ENCODE data around the gene SPRR2A.
"Not testable (repeated sequence)": the region's sequence is repeated elsewhere in the genome, so short reads cannot be mapped to it uniquely, and the experiment has no call there.

Gene SPRR2A

GRCh38 chr1:153057375-153057774 lies at the start of gene SPRR2A:
TSS of gene SPRR2A (minus strand) at chr1:153057512. CDS start at chr1:153056735, 777 bp downstream.
- DNase-seq = no peak

DNA sequence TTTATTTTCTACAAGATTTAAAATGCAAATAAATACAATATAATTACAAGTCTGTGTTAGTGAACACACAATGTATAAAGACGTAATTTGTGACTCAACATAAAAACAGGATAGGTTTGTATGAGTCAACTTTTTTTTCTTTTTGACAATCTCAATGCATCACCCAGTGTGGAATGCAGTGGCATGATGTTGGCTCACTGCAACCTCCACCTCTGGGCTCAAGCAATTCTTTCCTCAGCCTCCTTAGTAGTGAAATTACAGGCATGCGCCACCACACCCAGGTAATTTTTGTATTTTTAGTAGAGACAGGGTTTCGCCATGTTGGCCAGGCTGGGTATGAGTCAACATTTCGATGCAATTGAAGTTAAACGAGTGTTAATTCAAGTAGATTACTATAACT lies 42.9 kb upstream of the SPRR2A start:
- no peak for DNase-seq

- DNase-seq = no peak
Observed at GRCh38 chr1:153099461-153100045, 42.2 kb upstream of the SPRR2A start.

GRCh38 chr1:153095764-153096163 lies 38.5 kb upstream of the SPRR2A start:
- no peak for DNase-seq

GRCh38 chr1:153094426-153094825 lies 37.1 kb upstream of the SPRR2A start, which contains the start of gene SPRR2E:
TSS of gene SPRR2E (minus strand) at chr1:153094526. CDS start at chr1:153093751, 775 bp downstream.
- DNase-seq = no peak

DNA sequence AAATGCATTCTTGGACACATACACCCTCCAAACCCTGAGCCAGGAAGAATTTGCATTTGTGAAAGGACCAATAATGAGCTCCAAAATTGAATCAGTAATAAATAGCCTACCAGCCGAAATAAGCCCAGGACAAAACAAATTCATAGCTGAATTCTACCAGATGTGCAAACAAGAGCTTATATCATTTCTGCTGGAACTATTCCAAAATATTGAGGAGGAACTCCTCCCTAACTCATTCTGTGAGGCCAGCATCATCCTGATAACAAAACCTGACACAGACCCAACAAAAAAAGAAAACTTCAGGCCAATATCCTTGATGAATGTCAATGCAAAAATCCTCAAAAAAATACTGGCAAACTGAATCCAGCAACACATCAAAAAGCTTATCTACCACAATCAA lies 30.3 kb upstream of the SPRR2A start:
- no peak for DNase-seq

DNA sequence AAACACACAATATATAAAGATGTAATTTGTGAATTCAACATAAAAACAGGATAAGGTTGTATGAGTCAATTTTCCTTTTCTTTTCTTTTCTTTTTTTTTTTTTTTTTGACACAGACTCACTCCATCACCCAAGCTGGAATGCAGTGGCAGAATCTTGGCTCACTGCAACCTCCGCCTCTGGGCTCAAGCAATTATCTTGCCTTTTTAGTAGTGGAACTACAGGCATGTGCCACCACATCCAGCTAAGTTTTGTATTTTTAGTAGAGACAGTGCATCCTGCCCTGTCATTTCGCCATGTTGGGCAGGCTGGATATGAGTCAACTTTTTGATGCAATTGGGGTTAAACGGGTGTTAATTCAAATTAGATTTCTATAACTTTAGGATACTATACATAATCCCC lies 24.4 kb upstream of the SPRR2A start:
- DNase-seq = no peak

DNA sequence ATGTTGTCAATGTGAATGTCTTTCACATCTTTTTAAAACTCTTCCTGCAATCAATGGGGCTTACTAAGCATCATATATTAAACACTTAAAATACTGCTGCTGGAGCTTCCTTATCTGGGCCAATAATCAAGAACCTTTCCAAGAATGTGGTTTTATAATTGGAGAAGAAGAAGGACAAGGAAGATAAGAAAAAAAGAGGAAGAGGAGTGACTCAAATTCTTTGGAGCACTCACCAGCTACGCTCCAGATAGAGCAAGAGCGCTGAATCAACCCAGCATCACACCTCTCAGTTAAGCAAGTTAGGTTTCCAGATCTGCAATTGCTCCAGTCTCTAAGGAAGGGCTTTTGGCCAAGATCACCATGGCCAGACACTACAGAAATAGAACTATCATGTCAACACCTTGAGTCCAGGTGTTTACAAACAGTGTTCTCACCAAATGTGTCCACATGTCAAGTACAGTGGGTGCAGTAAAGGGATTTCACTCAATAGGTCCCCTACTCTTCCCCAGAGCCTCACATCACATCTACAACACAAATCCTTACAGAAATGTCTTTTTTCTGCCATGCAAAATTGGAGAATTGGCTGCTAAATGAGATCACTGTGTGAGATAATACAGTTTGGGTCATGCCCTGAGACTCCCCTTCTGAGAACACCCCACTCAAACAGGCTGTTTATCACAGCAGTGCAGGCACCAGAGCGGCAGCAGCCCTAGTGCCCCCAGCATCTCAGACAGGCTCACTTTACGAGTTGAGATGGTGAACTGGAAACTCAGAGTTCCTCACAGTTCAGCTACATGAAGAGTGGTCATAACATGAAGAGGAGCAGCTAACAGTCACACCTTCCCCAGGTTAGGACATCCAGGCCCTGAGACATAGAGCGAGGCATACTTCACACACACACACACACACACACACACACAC lies 15.8 kb upstream of the SPRR2A start:
- DNase-seq = no peak

DNA sequence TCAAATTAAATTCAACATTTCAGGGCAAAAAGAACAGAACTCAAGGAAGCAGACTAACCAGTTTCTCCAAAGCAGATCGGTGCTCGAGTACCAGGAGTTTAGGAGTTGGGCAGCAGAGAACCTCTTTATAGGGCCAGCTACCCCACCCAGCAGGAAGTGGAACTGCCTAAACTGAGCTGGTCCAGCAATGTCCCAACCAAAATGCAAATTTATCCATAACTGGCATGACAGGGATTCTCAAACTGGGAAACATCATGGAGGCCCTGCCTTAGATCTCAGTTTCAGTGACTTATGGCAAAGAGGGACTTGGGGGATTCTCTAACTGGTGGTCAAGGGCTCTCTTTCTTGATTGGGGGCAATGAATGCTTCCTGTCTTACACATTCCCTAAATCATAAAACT lies 14.2 kb upstream of the SPRR2A start, which contains the start of gene SPRR2B:
Gene SPRR2B, minus strand, starts transcription at position 101 of the 400 bp plus-strand sequence. CDS start 772 bp downstream, outside the sequence.
- no peak for DNase-seq

- DNase-seq = no peak
Observed at GRCh38 chr1:153070243-153070642, 12.9 kb upstream of the SPRR2A start.

DNA sequence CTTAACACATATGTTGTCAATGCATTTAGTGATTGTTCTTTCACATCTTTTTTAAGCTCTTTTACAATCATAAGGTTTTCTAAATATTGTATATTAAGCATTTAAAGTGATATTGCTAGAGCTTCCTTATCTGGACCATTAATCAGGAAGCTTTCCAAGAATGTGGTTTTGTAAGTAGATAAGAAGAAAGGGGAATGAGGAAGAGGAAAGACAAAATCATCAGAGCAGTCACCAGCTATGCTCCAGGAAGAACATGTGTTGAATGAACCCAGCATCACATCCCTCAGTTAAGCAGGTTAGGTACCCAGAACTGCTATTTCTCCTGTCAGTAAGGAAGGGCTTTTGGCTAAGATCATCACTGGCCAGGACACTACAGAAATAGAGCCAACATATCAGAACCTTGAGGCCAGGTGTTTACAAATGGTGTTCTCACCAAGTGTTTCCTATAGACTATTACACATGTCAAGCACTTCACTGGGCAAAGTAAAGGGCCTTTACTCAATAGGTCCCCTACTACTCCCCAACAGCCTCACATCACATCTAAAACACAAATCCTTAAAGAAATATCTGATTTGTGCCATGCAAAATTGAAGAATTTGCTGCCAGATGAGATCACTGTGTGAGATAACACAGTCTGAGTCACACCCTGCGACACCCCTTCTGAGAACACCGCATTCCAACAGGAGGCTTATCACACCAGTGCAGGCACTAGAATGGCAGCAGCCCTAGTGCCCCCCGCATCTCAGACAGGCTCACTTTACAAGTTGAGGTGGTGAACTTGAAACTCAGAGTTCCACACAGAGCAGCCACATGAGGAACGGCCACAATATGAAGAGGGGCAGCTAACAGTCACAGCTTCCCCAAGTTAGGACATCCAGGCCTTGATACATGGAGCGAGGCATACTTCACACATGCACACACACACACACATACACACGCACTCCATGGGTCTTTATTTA lies 1.8 kb upstream of the SPRR2A start:
- no peak for DNase-seq

GRCh38 chr1:153058154-153058553 lies 842 bp upstream of the SPRR2A start:
- DNase-seq = no peak

GRCh38 chr1:153056111-153056510 lies 1.2 kb downstream of the SPRR2A start:
- DNase-seq = not testable (repeated sequence)

DNA sequence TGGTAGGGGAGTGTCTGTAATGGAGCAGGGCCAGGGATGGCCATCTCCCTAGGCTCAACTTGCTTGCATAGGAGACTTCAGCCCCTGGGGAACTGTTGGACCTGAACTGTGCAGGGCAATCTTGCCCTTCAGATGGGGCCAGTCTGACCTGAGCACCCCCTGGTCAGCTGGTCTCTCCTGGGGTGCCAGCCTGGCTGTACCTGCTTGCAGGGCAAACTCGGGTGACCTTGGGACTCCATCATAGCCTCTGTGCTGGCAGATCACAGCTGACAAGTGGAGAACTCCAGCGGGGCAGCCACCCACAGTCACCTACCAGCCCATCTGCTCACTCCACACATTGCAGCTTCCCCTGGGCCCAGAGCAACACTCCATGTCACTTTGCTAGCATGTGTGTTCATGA lies 8.1 kb downstream of the SPRR2A start:
- DNase-seq = no peak

DNA sequence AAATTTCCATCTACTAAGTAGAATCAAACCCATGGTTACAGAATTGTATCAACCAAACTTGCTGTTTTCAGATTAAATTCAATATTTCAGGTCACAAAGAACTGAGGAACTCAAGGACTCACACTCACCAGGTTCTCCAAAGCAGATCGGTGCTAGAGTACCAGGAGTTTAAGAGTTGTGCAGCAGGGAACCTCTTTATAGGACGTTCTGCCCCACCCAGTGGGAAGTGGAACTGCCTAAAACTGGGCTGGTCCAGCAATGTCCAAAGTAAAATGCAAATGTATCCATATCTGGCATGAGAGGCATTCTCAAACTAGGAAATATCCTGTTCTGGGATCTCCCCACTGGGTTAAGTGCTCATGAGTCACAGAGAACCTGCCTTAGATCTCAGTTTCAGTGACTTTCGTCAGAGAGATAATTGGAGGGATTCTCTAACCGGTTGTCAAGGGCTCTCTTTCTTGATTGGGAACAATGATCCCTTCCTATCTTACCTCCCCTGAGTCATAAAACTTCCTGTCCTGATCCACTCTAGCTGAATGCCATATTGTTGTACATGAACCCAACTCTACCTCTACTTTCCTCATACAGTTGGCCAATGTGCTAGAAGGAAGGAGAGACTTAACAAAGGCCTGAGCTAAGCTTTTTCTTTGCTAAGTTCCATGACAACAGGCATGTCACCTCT lies 16.2 kb downstream of the SPRR2A start, which contains the start of gene SPRR2D:
Gene SPRR2D, minus strand, starts transcription at position 171 of the 682 bp plus-strand sequence. CDS start 774 bp downstream, outside the sequence.
- no peak for DNase-seq

- no peak for DNase-seq
Observed at GRCh38 chr1:153035211-153035610, 22.1 kb downstream of the SPRR2A start.

DNA sequence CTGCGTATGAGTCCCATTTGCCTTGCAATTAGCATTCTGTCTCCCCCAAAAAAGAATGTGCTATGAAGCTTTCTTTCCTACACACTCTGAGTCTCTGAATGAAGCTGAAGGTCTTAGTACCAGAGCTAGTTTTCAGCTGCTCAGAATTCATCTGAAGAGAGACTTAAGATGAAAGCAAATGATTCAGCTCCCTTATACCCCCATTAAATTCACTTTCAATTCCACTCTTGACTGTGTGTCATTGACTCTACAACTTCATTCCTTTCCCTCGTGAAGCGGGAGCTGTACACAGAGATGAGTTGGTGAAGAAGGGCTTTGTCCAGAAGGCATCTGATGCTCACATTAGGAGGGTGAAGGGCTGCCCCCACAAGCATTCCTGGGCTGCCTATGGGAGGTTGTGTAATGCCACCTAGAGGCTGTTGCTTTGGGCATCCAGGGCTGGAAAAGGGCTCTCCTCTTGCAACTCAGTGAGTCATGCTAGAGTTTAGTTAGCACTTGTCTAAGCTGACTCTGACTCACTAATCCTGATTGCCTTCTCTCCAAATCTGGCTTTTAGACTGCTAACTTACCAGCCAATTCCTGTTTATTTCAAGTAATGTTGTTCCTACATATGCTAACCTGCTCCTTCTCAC lies 24.5 kb downstream of the SPRR2A start:
- no peak for DNase-seq

GRCh38 chr1:153032073-153032472 lies 25.2 kb downstream of the SPRR2A start:
- no peak for DNase-seq

DNA sequence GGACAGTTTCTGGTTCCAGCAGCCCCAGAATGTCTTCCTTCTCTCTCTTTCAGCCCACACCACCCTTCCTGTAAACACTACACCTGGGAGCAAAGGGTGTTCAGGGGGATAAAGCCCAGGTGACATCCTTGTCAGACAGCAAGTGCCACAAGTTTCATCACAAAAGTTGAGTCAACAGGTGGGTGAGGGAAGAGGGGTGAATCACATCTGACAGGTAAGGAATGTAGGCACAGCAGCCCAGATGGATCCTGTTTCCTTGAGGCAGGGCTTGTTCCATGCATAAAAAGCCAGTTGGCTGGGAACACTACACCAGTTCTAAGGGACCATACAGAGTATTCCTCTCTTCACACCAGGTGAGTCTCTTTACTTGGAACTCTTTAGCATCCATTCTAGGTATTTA lies 26.4 kb downstream of the SPRR2A start, which contains the start of gene SPRR1B:
Gene SPRR1B, plus strand, starts transcription at position 309 of the 400 bp plus-strand sequence. CDS start 1,143 bp downstream, outside the sequence.
- no peak for DNase-seq

DNA sequence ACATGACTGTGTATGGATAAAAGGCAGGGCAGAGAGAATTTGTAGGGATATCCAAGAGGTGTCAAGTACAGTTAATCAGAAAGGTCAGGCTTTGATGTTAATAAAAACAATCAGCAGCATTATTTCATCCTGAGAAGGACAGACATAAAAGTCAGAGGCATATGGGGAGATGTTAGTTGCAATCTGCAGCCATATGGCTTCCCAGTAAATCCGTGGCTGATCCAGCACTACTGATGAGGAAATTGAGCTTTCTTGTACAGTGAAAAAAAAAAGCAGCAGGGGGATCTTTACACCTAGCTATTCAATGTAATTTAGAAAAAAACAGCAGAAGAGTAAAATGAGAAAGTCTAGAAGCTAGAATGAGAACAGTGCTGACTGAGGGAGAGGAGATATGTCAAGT lies 28.5 kb downstream of the SPRR2A start:
- no peak for DNase-seq

DNA sequence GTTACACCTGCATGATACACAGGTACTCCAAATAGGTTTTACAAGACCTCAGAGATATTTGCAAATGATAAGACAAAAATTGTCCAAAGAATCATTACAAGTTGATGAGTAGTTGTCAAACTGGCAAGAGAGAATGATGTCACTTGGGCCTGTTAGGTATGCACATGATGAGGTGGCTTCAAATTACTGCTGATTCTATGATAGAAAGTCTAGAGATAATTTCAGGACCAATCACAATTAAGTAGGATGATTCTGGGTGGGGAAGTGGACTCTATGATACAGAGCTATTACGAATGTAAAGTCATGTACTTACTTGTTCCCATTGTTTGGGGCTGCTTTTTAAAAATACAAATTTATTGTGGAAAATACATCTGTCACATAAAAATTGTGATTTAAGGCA lies 31.5 kb downstream of the SPRR2A start:
- DNase-seq = no peak
